HG03108 (cell line): ENCODE results near the gene ZBTB38.

Experiments used
- ATAC-seq: cut with Tn5 transposase; IDR thresholded peaks from one replicate; pipeline ENCODE4 v1.9.1; 2021; ENCODE audit warnings: moderate library complexity; ENCODE audit not compliant: unreplicated experiment

Gene ZBTB38

GRCh38 chr3:141403576-141403975 lies 35.3 kb downstream of the ZBTB38 start:
- no peak for ATAC-seq

GRCh38 chr3:141405025-141405424 lies 36.7 kb downstream of the ZBTB38 start:
- ATAC-seq: no peak

- no peak for ATAC-seq
Observed at GRCh38 chr3:141405591-141405990, 37.3 kb downstream of the ZBTB38 start.

- no peak for ATAC-seq
Observed at GRCh38 chr3:141406265-141406664, 38.0 kb downstream of the ZBTB38 start.

- ATAC-seq: no peak
Observed at GRCh38 chr3:141407047-141407446, 38.7 kb downstream of the ZBTB38 start.

GRCh38 chr3:141407825-141408224 lies 39.5 kb downstream of the ZBTB38 start:
- ATAC-seq: no peak

- ATAC-seq: no peak
Observed at GRCh38 chr3:141408596-141408995, 40.3 kb downstream of the ZBTB38 start.

GRCh38 chr3:141409940-141410241 lies 41.6 kb downstream of the ZBTB38 start:
- ATAC-seq: no peak

GRCh38 chr3:141410408-141410807 lies 42.1 kb downstream of the ZBTB38 start:
- ATAC-seq: no peak

GRCh38 chr3:141410846-141411245 lies 42.5 kb downstream of the ZBTB38 start:
- no peak for ATAC-seq

GRCh38 chr3:141411251-141411771 lies 43.0 kb downstream of the ZBTB38 start:
- no peak for ATAC-seq

- peak; percentile 34 for ATAC-seq
Observed at GRCh38 chr3:141412087-141412935, 44.0 kb downstream of the ZBTB38 start.

GRCh38 chr3:141412936-141413354 lies 44.6 kb downstream of the ZBTB38 start:
- ATAC-seq: no peak

- no peak for ATAC-seq
Observed at GRCh38 chr3:141413391-141413790, 45.1 kb downstream of the ZBTB38 start.

- ATAC-seq: no peak
Observed at GRCh38 chr3:141413801-141414689, 45.7 kb downstream of the ZBTB38 start.

- no peak for ATAC-seq
Observed at GRCh38 chr3:141414800-141415462, 46.6 kb downstream of the ZBTB38 start.

GRCh38 chr3:141415953-141416352 lies 47.6 kb downstream of the ZBTB38 start:
- ATAC-seq: no peak
